ENCODE data around the gene NDUFS7. TPM values are rescaled to one million over a fixed set of nuclear protein-coding genes. Genes with fewer than 3 reads are reported as not detected.

The NDUFS7 gene
- total and polyA plus RNA-seq, 10 of the 15 experiments (the other 5 are each of a cell fraction or from before 2014, with no cell fraction given) = 5.1 to 282 (median 92.9) TPM

DNA sequence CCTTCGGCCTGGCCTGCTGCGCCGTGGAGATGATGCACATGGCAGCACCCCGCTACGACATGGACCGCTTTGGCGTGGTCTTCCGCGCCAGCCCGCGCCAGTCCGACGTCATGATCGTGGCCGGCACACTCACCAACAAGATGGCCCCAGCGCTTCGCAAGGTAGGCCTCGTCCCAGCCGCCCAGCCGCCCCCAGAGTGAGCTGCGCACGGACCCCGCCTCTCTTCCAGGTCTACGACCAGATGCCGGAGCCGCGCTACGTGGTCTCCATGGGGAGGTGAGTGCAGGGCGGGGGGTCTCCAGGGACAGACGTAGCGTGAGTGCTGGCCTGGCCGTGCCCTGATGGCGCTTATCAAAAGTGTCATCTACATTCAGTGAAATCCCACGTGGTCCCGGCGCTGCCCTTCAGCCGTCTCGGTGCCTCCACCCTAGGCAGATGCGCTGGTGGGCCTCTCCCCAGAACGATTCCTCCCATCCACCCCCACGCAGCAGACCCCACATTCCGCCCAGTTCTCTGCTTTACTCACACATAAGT, 7.2 kb downstream of the NDUFS7 start:
- POLR2A ChIA-PET = no interaction called here
- intact Hi-C loops (cut with micrococcal nuclease; ENCODE audit: unreplicated experiment) (no loop called here), in situ Hi-C loops (cut with MboI) (no loop called here)
- RAD21 ChIA-PET (ENCODE audit: unreplicated experiment) = no interaction called here
- H3K4me1 ChIP-seq (ENCODE audit: control insufficient read depth, insufficient read depth, low read length) = no peaks in the 10 kb centered on the region
- ATAC-seq (no peak), DNase-seq (ENCODE audit: low read depth, low spot score) (no peak), FAIRE-seq (no peak)
- BruUV-seq (replicated peaks) = no TSS peak
- TF ChIP-seq WRNIP1 (IDR thresholded peaks at IDR 0.05; ENCODE audit: borderline replicate concordance, low read depth, low read length) = no peak
- no peak for TF ChIP-seq GABPA (IDR thresholded peaks at IDR 0.05; ENCODE audit: low read depth)
- no peak for TF ChIP-seq MEF2A (IDR thresholded peaks at IDR 0.05; ENCODE audit: insufficient read depth, low read depth, low read length)
- no peak for TF ChIP-seq MXI1 (IDR thresholded peaks at IDR 0.05; ENCODE audit: low read depth, low read length)
- TF ChIP-seq, protein P1, sequence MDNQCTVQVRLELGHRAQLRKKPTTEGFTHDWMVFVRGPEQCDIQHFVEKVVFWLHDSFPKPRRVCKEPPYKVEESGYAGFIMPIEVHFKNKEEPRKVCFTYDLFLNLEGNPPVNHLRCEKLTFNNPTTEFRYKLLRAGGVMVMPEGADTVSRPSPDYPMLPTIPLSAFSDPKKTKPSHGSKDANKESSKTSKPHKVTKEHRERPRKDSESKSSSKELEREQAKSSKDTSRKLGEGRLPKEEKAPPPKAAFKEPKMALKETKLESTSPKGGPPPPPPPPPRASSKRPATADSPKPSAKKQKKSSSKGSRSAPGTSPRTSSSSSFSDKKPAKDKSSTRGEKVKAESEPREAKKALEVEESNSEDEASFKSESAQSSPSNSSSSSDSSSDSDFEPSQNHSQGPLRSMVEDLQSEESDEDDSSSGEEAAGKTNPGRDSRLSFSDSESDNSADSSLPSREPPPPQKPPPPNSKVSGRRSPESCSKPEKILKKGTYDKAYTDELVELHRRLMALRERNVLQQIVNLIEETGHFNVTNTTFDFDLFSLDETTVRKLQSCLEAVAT (IDR thresholded peaks at IDR 0.05) = no peak
- no peak for TF ChIP-seq ZBED1 (IDR thresholded peaks at IDR 0.05; ENCODE audit: borderline replicate concordance)
- no peak for TF ChIP-seq TAF1 (IDR thresholded peaks at IDR 0.05; ENCODE audit: borderline replicate concordance, low read depth, low read length)
- TF ChIP-seq SIN3A (IDR thresholded peaks at IDR 0.05; ENCODE audit: low read depth, low read length) = no peak
- no peak for TF ChIP-seq SMAD1 (IDR thresholded peaks at IDR 0.05; ENCODE audit: low read depth, partially characterized antibody)
- TF ChIP-seq NBN (IDR thresholded peaks at IDR 0.05) = no peak
- TF ChIP-seq RB1 (IDR thresholded peaks at IDR 0.05; ENCODE audit: borderline replicate concordance) = no peak
- TF ChIP-seq POLR2A (IDR thresholded peaks at IDR 0.05; ENCODE audit: low read depth, low read length) = no peak
- H3K36me3 ChIP-seq (ENCODE audit: control insufficient read depth in 2 of 2, insufficient read depth in 2 of 2, low read length in 1 of 2) = peaks cover 10% of the 10 kb centered on the region in 2 experiments
- H3K9ac ChIP-seq (ENCODE audit: control insufficient read depth, insufficient read depth, low read length) = no peak overlapping the region
- no peaks in the 10 kb centered on the region for H3K9me3 ChIP-seq (replicated peaks; ENCODE audit: control insufficient read depth, insufficient read depth, low read length)
- WGBS (ENCODE audit: insufficient coverage, insufficient replicate concordance, low lambda C conversion rate, missing lambda C conversion rate) = 93% methylated on average over 29 of the region's 42 CpGs
- CTCF ChIA-PET = no interaction called here
- H3K27me3 ChIP-seq (replicated peaks in 1 of 2; ENCODE audit: control insufficient read depth in 2 of 2, insufficient read depth in 2 of 2, low read length in 1 of 2) = no peaks in the 10 kb centered on the region
- H3K27ac ChIP-seq (ENCODE audit: control insufficient read depth, insufficient read depth) = no peak overlapping the region
- H3K4me2 ChIP-seq (ENCODE audit: control insufficient read depth, insufficient read depth) = no peak overlapping the region
- H2AFZ ChIP-seq (ENCODE audit: control insufficient read depth, low read depth, low read length) = no peak overlapping the region
- no peaks in the 10 kb centered on the region; the same call in 1 of the 2 replicates for H3K79me2 ChIP-seq (ENCODE audit: control insufficient read depth, insufficient read depth, low read length)
- SMC1A ChIA-PET (ENCODE audit: uncharacterized antibody, unreplicated experiment) = no interaction called here
- H4K20me1 ChIP-seq (ENCODE audit: control insufficient read depth, insufficient read depth) = no peaks in the 10 kb centered on the region
- no peak overlapping the region for H3K4me3 ChIP-seq

Measured in GM12878 (cell line).